ENCODE results near the gene RICTOR.

DNA sequence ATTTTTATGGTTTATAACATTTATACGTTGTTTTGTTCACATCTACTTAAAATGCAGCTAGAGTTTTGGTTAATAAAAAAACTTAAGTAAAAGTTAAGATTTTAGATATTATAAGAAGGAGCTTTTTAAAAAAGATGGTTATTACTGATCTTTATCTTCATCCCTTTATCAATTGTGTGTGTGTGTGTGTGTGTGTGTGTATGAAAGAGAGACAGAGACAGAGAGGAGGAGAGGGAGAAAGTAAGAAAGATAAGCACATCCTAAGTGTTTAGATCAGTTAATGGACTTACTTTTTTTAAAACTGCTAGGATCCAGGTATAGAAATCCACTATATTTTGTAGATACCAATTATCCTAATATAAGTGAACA is 45.8 kb upstream of the RICTOR start:
- TF ChIP-seq, protein P1, sequence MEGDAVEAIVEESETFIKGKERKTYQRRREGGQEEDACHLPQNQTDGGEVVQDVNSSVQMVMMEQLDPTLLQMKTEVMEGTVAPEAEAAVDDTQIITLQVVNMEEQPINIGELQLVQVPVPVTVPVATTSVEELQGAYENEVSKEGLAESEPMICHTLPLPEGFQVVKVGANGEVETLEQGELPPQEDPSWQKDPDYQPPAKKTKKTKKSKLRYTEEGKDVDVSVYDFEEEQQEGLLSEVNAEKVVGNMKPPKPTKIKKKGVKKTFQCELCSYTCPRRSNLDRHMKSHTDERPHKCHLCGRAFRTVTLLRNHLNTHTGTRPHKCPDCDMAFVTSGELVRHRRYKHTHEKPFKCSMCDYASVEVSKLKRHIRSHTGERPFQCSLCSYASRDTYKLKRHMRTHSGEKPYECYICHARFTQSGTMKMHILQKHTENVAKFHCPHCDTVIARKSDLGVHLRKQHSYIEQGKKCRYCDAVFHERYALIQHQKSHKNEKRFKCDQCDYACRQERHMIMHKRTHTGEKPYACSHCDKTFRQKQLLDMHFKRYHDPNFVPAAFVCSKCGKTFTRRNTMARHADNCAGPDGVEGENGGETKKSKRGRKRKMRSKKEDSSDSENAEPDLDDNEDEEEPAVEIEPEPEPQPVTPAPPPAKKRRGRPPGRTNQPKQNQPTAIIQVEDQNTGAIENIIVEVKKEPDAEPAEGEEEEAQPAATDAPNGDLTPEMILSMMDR (IDR thresholded peaks at IDR 0.05): no peak
- no peak for TF ChIP-seq EZH2phosphoT487 (IDR thresholded peaks at IDR 0.05)
- TF ChIP-seq EZH2 (IDR thresholded peaks at IDR 0.05): no peak

Data from neural progenitor cell (in vitro differentiated cells).